GM21360 (cell line): ENCODE results near the gene CNPPD1.

Experiments used
- ATAC-seq: cut with Tn5 transposase; IDR thresholded peaks from one replicate; pipeline ENCODE4 v1.9.1; 2021; ENCODE audit warnings: mild to moderate bottlenecking, moderate library complexity; ENCODE audit not compliant: unreplicated experiment

CNPPD1 gene

GRCh38 chr2:219176818-219177551 lies at the start of gene CNPPD1:
Gene CNPPD1, minus strand, starts transcription at chr2:219176925. Its CDS starts 97 bp downstream, at chr2:219176828.
- peak; percentile 53 for ATAC-seq

DNA sequence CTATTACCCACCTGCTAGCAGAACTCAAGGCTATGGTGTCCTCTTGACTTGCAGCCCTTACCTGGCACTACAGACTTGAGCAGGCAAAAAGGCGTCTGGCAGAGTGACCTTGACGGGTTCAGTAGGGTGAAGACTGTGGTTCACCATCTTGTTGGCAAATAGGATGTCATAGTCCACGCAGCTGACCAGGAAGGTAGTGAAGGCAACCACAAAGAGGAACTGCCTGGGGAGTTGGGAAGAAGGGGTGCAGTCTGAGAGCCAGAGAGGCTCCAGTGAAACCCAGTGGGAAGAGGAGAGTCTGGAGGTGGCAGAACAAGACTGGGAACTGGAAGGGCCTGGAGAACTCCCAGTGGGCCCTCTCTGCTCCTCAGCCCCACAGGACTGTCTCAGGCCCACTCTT lies 48.6 kb upstream of the CNPPD1 start:
- no peak for ATAC-seq

DNA sequence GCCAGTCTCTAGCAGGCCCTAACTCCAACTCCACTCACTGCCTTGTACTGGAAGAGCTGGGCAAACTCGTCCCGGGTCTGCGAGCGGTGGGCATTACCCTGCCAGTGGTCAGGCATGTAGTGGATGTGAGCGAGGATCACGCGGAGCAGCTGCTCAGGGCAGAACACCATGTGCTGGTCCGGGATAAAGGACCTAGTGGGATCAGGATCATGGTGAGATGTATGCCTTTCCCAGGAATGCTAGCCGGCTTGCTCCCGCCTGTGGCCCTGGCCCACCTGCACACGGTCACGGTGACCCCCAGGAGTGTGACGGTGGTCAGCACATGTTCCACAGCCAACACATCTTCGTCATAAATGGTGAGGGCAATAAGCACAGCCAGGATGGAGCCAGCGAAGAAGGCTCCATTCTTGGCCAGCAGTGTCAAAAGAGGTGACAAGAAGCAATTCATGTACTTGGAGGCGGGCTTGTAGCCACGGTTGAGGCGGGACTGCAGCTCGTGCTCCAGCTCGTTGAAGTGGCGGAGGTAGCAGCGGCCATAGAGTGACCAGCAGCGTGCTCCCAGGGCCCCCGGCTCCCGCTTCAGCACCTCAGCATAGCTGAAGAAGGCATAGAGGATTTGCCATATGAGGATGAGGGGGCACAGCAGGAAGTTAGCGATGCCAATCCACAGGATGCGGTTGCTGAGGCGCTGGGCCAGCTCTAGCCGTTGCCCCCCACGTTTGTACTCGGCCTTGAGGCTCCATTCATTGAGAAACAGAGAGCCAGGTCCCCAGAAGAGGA lies 47.3 kb upstream of the CNPPD1 start:
- ATAC-seq: no peak

DNA sequence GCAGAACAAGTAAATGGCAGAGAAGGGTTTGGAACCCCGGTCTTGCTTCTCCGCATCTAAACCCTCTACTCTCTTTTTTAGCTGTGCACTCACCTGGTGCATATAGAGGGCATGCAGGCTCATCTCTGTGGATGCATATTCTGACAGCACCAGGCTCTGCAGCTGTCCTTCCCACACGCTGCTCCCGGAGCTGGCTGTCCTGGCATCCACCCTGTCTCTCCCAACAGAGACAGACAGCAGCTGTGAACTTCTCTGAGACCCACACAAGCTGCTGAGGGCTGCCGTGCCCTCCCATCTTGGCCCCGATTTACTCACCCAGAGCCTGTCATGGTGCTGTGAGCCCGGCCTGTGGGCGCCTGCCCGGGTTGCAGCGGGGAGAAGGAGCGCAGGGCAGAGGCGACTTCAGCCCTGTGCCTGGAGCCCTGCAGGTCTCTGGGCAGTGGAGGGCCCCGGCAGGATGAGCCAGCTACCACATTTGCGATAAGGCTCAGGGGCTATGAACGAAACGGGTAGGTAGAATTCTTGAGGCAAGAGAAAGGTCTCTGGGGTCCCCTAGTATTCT lies 45.3 kb upstream of the CNPPD1 start:
- no peak for ATAC-seq

DNA sequence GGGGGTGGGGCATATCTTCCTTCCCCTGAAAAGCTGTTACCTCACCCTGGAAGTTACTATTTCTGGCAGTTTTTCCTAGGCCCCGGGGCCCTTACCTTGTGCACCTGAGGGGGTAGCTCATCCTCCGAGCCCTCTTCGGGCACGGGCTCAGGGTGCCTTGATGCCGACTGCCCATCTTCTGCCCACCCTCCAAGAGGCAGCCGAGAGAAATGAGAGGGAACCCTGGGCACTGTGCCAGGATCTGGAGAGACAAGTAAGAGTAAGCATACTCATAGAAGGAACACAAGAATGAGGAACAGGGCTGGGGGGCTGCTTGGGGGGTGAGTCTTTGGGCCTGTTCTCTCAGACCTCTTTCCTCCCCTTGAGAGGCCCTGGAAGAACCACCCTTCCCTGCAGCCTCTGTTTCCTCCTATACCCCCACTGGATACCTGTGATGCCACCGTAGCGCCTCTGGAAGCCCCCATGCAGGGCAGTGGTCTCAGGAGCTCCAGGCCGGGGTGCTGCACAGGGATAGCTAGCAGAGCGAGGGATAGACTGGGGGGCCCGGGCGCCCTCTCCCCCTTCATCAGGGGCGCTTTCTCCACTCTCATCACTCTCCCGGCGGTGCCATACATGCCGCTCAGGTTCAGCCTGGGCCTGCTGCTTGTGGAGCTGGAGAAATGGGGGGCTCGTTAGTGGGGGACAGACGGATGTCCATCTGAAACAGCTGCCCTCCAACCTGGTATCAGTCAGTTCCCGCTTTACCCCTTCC lies 44.1 kb upstream of the CNPPD1 start:
- ATAC-seq: no peak

- ATAC-seq: no peak
Measured at GRCh38 chr2:219219784-219220532, 43.2 kb upstream of the CNPPD1 start.

DNA sequence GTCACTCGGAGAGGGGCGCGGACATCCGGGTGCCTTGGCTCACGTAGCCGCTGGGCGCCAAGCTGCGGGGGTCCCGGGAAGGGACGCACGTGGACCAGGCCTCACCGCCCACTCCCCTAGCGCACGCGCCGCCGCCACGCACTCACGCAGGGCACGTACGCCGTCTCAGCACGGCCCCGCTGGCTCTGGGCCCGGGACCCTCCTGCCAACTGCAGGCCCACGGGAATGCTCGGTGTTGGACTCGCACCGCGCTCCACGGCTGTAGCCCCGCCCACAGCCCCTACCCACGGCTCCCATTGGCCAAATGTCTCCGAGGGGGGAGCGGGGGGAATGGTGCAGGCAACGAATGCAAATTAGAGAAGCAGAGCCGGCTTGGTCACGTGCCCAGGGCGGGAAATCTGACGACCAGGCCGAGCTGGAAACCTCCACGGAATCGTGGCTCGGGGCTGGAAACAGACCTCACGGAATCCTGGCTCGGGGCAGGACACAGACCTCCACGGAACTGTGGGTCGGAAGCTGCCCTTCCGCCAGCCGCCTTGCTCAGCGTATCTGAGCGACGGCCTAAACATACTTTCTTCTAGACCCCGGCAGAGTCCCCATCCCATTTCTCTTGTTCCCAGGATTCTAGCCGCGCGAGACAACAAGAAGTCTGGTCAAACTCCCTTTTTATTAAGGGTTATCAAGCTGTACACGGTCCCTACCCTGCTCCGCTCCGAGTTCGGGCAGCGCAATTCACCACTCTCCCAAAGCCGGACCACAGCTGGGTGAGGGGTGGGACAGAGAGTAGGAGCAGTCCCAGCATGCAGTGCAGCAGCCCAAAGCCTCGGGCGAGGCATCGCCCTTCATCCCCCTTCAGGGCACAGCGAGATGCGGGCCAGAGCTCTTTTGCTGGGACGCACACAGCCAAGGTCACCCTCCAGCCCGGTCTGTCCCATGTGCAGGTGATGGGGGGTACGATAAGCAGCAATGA lies 42.3 kb upstream of the CNPPD1 start, which contains the start of gene ABCB6:
ABCB6 (minus strand) TSS at position 227 of the 970 bp plus-strand sequence. CDS start 285 bp downstream, outside the sequence.
- peak; percentile 58 for ATAC-seq

- ATAC-seq: peak; percentile 26
Measured at GRCh38 chr2:219218217-219218731, 41.5 kb upstream of the CNPPD1 start.

GRCh38 chr2:219216535-219216915 lies 39.8 kb upstream of the CNPPD1 start:
- ATAC-seq: no peak

DNA sequence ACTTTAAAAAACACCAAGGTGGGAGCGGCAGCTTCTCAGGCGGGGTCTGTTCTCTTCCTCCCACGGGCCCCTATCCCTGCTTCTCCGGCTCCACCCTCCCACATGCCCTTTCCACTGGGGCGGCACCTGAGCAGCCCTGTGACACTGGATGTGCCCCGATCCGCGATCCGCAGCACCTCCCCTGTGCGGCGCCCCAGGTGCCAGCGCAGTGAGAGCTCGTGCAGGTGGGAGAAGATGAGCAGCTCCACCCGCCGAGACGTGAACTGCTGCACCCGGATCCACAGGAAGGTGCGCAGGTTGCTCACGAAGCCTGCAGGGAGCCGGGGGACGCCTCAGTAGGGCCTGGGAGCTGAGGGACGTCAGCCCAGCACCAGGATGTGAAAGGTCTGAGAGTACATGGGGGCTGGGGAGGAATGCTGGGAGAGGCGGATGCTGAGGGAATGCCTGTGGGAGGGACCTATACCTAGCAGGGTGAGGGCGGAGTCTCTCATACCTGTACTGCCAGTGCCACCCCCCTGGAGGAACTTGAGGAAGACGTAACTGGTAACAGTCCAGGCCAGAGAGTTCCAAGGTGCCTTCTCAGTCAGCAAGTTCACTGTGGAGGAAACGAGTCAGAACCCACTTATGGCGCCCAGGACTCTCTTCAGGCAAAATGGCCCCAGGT lies 39.3 kb upstream of the CNPPD1 start:
- ATAC-seq: no peak

- no peak for ATAC-seq
Measured at GRCh38 chr2:219214786-219215185, 38.1 kb upstream of the CNPPD1 start.

DNA sequence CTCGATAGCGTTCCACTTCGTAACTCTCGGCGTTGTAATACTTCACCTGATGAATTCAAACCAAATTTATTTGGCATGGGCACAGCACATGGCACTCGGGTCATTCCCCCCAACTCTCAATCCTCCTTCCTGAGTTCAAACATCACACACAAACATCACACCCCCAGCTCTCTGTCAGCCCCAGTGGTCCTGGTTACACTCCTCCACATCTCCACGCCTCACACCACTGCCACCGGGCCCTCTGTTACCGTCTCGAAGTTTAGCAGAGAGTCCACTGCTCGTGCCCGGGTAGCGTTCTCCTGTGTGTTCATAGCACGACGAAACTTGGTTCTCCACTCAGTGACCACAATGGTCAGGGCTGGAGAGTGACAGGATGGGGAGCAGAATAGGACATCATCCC lies 37.4 kb upstream of the CNPPD1 start:
- ATAC-seq: no peak

GRCh38 chr2:219213486-219214071 lies 36.9 kb upstream of the CNPPD1 start:
- no peak for ATAC-seq

GRCh38 chr2:219213026-219213415 lies 36.3 kb upstream of the CNPPD1 start:
- no peak for ATAC-seq

DNA sequence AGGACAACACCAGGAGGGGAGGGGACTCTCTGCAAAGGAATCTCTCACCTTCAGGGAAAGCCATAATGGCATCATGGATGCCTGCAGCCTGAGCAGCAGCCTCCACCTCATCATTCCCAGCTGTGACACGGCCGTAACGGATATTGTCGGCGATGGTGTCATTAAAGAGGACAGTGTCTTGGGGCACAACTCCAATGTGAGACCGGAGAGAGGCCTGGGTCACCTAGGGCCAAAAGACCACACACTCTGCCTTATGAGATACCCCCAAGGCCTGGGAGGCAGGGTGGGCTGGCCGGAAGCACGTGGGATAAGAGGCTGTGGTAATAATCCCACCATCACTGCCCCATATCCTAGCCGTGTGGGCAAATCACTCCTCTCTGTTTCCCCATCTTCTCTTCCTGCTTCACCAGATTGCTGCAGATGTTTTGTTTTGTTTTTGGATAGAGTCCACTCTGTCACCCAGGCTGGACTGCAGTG lies 34.2 kb upstream of the CNPPD1 start:
- no peak for ATAC-seq

DNA sequence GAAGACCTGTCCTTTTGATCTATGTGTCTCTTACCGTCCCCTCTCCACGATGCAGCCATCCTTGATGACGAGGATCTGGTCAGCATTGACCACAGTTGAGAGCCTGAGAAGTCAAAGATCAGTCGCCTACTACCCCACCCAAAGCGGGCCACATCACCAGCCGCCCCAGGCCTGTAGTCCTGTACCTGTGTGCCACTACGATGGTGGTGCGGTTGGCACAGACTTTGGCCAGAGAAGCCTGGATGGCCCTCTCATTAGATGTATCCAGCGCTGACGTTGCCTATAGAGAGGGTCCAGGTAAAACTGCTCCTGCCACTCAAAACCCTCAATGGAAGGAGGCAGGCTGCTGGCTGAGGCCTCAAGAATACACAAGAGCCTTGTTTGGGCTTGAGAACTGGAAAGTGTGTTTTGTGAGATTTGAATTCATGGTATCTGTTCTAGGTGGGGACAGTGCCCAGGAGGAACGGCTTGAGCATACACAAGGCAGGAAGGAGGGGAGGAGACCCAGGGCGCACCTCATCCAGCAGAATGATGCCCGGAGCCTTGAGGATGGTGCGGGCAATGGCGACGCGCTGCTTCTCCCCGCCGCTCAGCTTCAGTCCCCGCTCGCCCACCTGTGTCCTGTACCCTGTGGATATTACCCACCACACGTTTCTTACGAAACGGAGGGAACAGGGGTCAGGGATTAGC lies 33.6 kb upstream of the CNPPD1 start:
- ATAC-seq: no peak
